ENCODE measurements around the gene ZNF341.
"Not testable (repeated sequence)": the region's sequence is repeated elsewhere in the genome, so short reads cannot be mapped to it uniquely, and the experiment has no call there.

Gene ZNF341

GRCh38 chr20:33693289-33693688, 38.5 kb upstream of the ZNF341 start:
- TF ChIP-seq CTCF (IDR thresholded peaks at IDR 0.05; ENCODE audit: low read depth, low read length, missing control alignments), result no peak
- Histone ChIP-seq H3K36me3 (replicated peaks) (no peaks in the 10 kb centered on the region), H3K4me3 (ENCODE audit: low read depth, low read length) (no peak overlapping the region), H3K27ac (no peak overlapping the region), H3K27me3 (replicated peaks) (no peaks in the 10 kb centered on the region)
- no peak for DNase-seq
- in situ Hi-C loops (cut with HindIII; ENCODE audit: low pct_ligation_motif_present, low sequenced_read_pairs), result no loop called here

GRCh38 chr20:33693741-33694638, 37.8 kb upstream of the ZNF341 start:
- in situ Hi-C loops (cut with HindIII; ENCODE audit: low pct_ligation_motif_present, low sequenced_read_pairs), result no loop called here
- Histone ChIP-seq H3K36me3 (replicated peaks) (no peaks in the 10 kb centered on the region), H3K4me3 (ENCODE audit: low read depth, low read length) (no peak overlapping the region), H3K27ac (no peak overlapping the region), H3K27me3 (replicated peaks) (no peaks in the 10 kb centered on the region)
- TF ChIP-seq CTCF (IDR thresholded peaks at IDR 0.05; ENCODE audit: low read depth, low read length, missing control alignments), result no peak
- no peak for DNase-seq

GRCh38 chr20:33694639-33695012, 37.2 kb upstream of the ZNF341 start:
- Histone ChIP-seq H3K27ac (no peak overlapping the region), H3K36me3 (replicated peaks) (no peaks in the 10 kb centered on the region), H3K27me3 (replicated peaks) (no peaks in the 10 kb centered on the region), H3K4me3 (ENCODE audit: low read depth, low read length) (no peak overlapping the region)
- DNase-seq, result no peak
- in situ Hi-C loops (cut with HindIII; ENCODE audit: low pct_ligation_motif_present, low sequenced_read_pairs), result no loop called here
- TF ChIP-seq CTCF (IDR thresholded peaks at IDR 0.05; ENCODE audit: low read depth, low read length, missing control alignments), result no peak

- DNase-seq, result no peak
- H3K36me3 ChIP-seq (replicated peaks), result no peaks in the 10 kb centered on the region
- H3K4me3 ChIP-seq (ENCODE audit: low read depth, low read length), result no peak overlapping the region
- TF ChIP-seq CTCF (IDR thresholded peaks at IDR 0.05; ENCODE audit: low read depth, low read length, missing control alignments), result no peak
- no peak overlapping the region for H3K27ac ChIP-seq
- H3K27me3 ChIP-seq (replicated peaks), result no peaks in the 10 kb centered on the region
- in situ Hi-C loops (cut with HindIII; ENCODE audit: low pct_ligation_motif_present, low sequenced_read_pairs), result no loop called here
These were observed 35.3 kb upstream of the ZNF341 start for GRCh38 chr20:33696448-33696847.

GRCh38 chr20:33697129-33697528, 34.7 kb upstream of the ZNF341 start:
- Histone ChIP-seq H3K27ac (no peak overlapping the region), H3K27me3 (replicated peaks) (no peaks in the 10 kb centered on the region), H3K4me3 (ENCODE audit: low read depth, low read length) (no peak overlapping the region), H3K36me3 (replicated peaks) (no peaks in the 10 kb centered on the region)
- no peak for TF ChIP-seq CTCF (IDR thresholded peaks at IDR 0.05; ENCODE audit: low read depth, low read length, missing control alignments)
- in situ Hi-C loops (cut with HindIII; ENCODE audit: low pct_ligation_motif_present, low sequenced_read_pairs), result no loop called here
- no peak for DNase-seq

GRCh38 chr20:33698966-33699365, 32.8 kb upstream of the ZNF341 start:
- H3K27me3 ChIP-seq (replicated peaks); H3K27ac ChIP-seq; H3K36me3 ChIP-seq (replicated peaks); in situ Hi-C loops (cut with HindIII; ENCODE audit: low pct_ligation_motif_present, low sequenced_read_pairs); H3K4me3 ChIP-seq (ENCODE audit: low read depth, low read length); DNase-seq: not testable (repeated sequence)

- in situ Hi-C loops (cut with HindIII; ENCODE audit: low pct_ligation_motif_present, low sequenced_read_pairs); H3K27me3 ChIP-seq (replicated peaks); DNase-seq; H3K36me3 ChIP-seq (replicated peaks); H3K27ac ChIP-seq; H3K4me3 ChIP-seq (ENCODE audit: low read depth, low read length): not testable (repeated sequence)
These were observed 30.9 kb upstream of the ZNF341 start for GRCh38 chr20:33700696-33701441.

All from brain microvascular endothelial cell (primary cell).